Measurements from ENCODE around the gene COA7. TPM values are rescaled to one million over a fixed set of nuclear protein-coding genes. Genes with fewer than 3 reads are reported as not detected.
"Not testable (repeated sequence)": the region's sequence is repeated elsewhere in the genome, so short reads cannot be mapped to it uniquely, and the experiment has no call there.

COA7 gene
- total RNA-seq, 1 donor from 2014 or later, result 12.0 TPM

GRCh38 chr1:52727956-52728656 lies 30.0 kb upstream of the COA7 start:
- Histone ChIP-seq H3K27ac (ENCODE audit: low read depth, low read length) (no peak overlapping the region), H3K36me3 (ENCODE audit: control insufficient read depth in 3 of 3, insufficient read depth in 3 of 3, low read length in 3 of 3) (peaks cover 0 to 3% (median 0%) of the 10 kb centered on the region in 3 donors), H3K4me1 (ENCODE audit: control insufficient read depth in 3 of 3, insufficient read depth in 3 of 3, low read length in 3 of 3) (peaks cover 10 to 19% (median 15%) of the 10 kb centered on the region in 3 donors), H3K4me3 (ENCODE audit: low read length in 3 of 3) (peak overlapping the region; percentile 46 to 97 (median 87)), H3K27me3 (ENCODE audit: control insufficient read depth in 3 of 3, insufficient read depth in 3 of 3, low read length in 3 of 3) (no peaks in the 10 kb centered on the region), H3K9ac (ENCODE audit: low read depth in 1 of 3, low read length in 3 of 3) (peak overlapping the region; percentile 3 to 93 (median 63)), H3K9me3 (ENCODE audit: control insufficient read depth in 3 of 3, low read length in 3 of 3) (no peaks in the 10 kb centered on the region)

DNA sequence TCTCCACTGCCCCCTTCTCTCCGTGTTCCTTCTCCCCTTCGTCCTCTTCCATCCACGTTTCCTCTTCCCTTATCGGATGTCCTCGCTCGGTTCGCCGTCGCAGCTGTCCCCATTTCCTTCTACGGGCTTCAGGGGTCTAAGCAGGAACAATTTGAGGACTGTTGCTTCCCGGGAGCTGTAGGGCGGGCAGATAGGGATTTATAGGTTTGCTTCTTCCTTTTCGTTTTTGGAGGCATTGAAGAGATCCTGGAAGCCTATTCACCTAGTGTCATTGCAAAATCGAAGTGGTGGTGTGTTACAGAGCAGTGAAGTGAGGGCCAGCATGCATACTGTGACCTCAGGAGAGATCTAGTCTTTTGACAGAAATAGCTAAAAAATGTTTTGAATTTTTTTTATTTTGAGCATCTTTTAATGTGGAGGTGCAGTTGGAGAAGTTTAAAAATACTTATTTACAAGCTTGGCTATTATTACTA lies 29.0 kb upstream of the COA7 start:
- Histone ChIP-seq H3K4me3 (ENCODE audit: low read length in 3 of 3) (peak overlapping the region; percentile 87 to 97 (median 96)), H3K36me3 (ENCODE audit: control insufficient read depth in 3 of 3, insufficient read depth in 3 of 3, low read length in 3 of 3) (peaks cover 0 to 3% (median 0%) of the 10 kb centered on the region in 3 donors), H3K4me1 (ENCODE audit: control insufficient read depth in 3 of 3, insufficient read depth in 3 of 3, low read length in 3 of 3) (peaks cover 10 to 19% (median 15%) of the 10 kb centered on the region in 3 donors), H3K9me3 (ENCODE audit: control insufficient read depth in 3 of 3, low read length in 3 of 3) (no peaks in the 10 kb centered on the region), H3K27me3 (ENCODE audit: control insufficient read depth in 3 of 3, insufficient read depth in 3 of 3, low read length in 3 of 3) (no peaks in the 10 kb centered on the region), H3K9ac (ENCODE audit: low read depth in 1 of 3, low read length in 3 of 3) (peak overlapping the region; percentile 91 to 95 (median 93)), H3K27ac (ENCODE audit: low read depth, low read length) (peak overlapping the region; percentile 85)

DNA sequence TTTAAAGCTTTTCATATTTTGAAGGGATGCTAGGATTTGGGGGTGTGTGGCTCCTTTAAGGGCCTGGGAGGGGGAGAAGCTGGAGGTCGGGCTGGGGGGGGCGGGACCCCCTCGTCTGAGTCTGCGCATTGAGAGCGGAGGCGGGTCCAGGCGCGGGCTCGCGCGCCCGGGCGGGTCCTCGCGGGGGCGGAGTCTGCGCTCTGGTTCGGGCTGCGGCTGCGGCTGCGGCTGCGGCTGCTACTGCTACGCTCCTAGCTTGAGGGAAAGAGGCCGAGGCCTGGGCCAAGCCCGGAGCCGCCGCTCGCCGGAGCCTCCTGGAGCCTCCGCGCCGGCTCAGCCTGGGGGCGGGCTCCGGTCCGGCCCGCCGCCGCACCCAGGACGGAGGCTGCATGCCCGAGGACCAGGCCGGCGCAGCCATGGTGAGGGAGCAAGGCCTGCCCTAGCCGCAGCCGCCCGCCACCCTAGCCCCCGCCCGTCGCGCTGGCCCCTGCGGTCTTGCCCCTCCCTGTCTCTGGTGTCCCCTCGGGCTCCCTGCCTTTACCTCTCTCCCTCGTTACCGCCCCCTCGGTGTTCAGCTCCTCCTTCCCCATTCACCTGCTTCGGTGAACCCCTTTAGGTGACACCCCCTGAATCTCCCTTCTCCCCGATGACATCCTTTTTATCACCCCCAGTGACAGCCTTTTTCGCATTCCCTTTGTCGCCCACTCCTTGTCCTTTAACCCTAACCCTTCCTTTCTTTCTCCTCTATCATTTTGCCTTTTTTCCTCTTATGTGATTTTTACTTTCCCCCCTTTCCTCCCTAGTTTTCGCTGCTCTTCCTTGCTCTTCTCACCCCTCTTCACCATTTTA lies 28.3 kb upstream of the COA7 start, which contains the start of gene ZYG11B:
ZYG11B (plus strand) TSS at position 189 of the 849 bp plus-strand sequence; CDS start at position 390, 201 bp downstream.
- H3K9ac ChIP-seq (ENCODE audit: low read depth in 1 of 3, low read length in 3 of 3), result peak within 1 kb of the TSS; percentile 91 to 95 (median 93)
- H3K9me3 ChIP-seq (ENCODE audit: control insufficient read depth in 3 of 3, low read length in 3 of 3), result no peaks in the 10 kb centered on the region
- H3K4me3 ChIP-seq (ENCODE audit: low read length in 3 of 3), result peak within 1 kb of the TSS; percentile 89 to 97 (median 96)
- no peaks in the 10 kb centered on the region for H3K27me3 ChIP-seq (ENCODE audit: control insufficient read depth in 3 of 3, insufficient read depth in 3 of 3, low read length in 3 of 3)
- peaks cover 10 to 19% (median 15%) of the 10 kb centered on the region in 3 donors for H3K4me1 ChIP-seq (ENCODE audit: control insufficient read depth in 3 of 3, insufficient read depth in 3 of 3, low read length in 3 of 3)
- H3K27ac ChIP-seq (ENCODE audit: low read depth, low read length), result peak within 1 kb of the TSS; percentile 85
- H3K36me3 ChIP-seq (ENCODE audit: control insufficient read depth in 3 of 3, insufficient read depth in 3 of 3, low read length in 3 of 3), result no peaks in the 10 kb centered on the region

DNA sequence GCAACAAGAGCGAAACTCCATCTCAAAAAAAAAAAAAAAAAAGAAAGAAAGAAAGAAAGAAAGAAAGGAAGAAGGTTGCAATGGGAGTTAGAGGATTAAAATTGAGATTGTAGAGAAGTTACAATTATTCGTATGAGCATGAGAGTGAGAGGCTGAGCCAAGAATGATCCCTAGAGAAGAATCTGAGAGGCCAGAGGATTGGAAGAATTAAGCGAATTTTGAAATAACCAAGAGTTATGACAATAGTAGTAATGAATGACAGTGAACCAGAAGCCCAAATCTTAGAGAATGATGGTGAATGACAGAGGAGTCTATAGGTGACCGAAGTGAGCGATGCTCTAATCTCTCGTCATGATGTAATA lies 27.7 kb upstream of the COA7 start:
- H3K9me3 ChIP-seq (ENCODE audit: control insufficient read depth in 3 of 3, low read length in 3 of 3), result no peaks in the 10 kb centered on the region
- H3K36me3 ChIP-seq (ENCODE audit: control insufficient read depth in 3 of 3, insufficient read depth in 3 of 3, low read length in 3 of 3), result no peaks in the 10 kb centered on the region
- peak overlapping the region; percentile 9 to 71 (median 41) for H3K9ac ChIP-seq (ENCODE audit: low read depth in 1 of 3, low read length in 3 of 3)
- H3K4me1 ChIP-seq (ENCODE audit: control insufficient read depth in 3 of 3, insufficient read depth in 3 of 3, low read length in 3 of 3), result peaks cover 10 to 19% (median 15%) of the 10 kb centered on the region in 3 donors
- peak overlapping the region; percentile 37 to 89 (median 69) for H3K4me3 ChIP-seq (ENCODE audit: low read length in 3 of 3)
- H3K27me3 ChIP-seq (ENCODE audit: control insufficient read depth in 3 of 3, insufficient read depth in 3 of 3, low read length in 3 of 3), result no peaks in the 10 kb centered on the region
- no peak overlapping the region for H3K27ac ChIP-seq (ENCODE audit: low read depth, low read length)

DNA sequence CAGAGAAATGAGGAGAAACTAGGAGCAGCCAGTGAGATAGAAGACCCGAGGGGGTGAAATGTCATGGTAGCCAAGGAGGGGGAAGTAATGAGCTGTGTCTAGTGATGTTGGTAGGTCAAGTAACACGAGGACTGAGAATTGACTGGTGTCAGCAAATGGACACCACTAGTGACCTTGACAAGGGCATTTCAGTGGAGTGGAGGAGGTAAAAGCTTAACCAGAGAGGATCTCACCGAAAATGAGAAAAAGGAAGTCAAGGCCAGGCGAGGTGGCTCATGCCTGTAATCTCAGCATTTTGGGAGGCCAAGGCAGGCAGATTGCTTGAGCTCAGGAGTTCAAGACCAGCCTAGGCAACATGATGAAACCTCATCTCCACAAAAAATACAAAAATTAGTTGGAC lies 25.1 kb upstream of the COA7 start:
- Histone ChIP-seq H3K27ac (ENCODE audit: low read depth, low read length) (no peak overlapping the region), H3K36me3 (ENCODE audit: control insufficient read depth in 3 of 3, insufficient read depth in 3 of 3, low read length in 3 of 3) (no peaks in the 10 kb centered on the region), H3K9me3 (ENCODE audit: control insufficient read depth in 3 of 3, low read length in 3 of 3) (no peaks in the 10 kb centered on the region), H3K4me1 (ENCODE audit: control insufficient read depth in 3 of 3, insufficient read depth in 3 of 3, low read length in 3 of 3) (peaks cover 4 to 12% (median 11%) of the 10 kb centered on the region in 3 donors), H3K4me3 (ENCODE audit: low read length in 3 of 3) (no peak overlapping the region), H3K27me3 (ENCODE audit: control insufficient read depth in 3 of 3, insufficient read depth in 3 of 3, low read length in 3 of 3) (no peaks in the 10 kb centered on the region), H3K9ac (ENCODE audit: low read depth in 1 of 3, low read length in 3 of 3) (no peak overlapping the region)

DNA sequence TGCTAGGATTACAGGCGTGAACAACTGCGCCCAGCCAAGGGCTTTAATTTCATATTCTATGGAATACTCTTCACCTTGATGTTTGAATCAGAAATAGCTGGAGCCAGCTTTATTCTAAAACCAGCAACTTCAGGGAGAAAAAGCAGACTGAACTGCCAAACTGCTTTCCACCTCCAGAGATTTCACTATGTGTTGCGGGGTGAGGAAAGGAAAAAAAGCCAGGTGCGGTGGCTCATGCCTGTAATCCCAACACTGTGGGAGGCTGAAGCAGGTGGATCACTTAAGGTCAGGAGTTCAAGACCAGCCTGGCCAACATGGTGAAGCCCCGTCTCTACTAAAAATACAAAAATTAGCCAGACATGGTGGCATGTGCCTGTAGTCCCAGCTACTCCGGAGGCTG lies 17.1 kb upstream of the COA7 start:
- not testable (repeated sequence) for H3K4me3 ChIP-seq (ENCODE audit: low read length in 3 of 3); H3K27me3 ChIP-seq (ENCODE audit: control insufficient read depth in 3 of 3, insufficient read depth in 3 of 3, low read length in 3 of 3); H3K4me1 ChIP-seq (ENCODE audit: control insufficient read depth in 3 of 3, insufficient read depth in 3 of 3, low read length in 3 of 3); H3K9me3 ChIP-seq (ENCODE audit: control insufficient read depth in 3 of 3, low read length in 3 of 3); H3K9ac ChIP-seq (ENCODE audit: low read depth in 1 of 3, low read length in 3 of 3); H3K36me3 ChIP-seq (ENCODE audit: control insufficient read depth in 3 of 3, insufficient read depth in 3 of 3, low read length in 3 of 3); H3K27ac ChIP-seq (ENCODE audit: low read depth, low read length)

GRCh38 chr1:52713590-52713989 lies 15.4 kb upstream of the COA7 start:
- Histone ChIP-seq H3K9ac (ENCODE audit: low read depth in 1 of 3, low read length in 3 of 3) (no peak overlapping the region), H3K9me3 (ENCODE audit: control insufficient read depth in 3 of 3, low read length in 3 of 3) (no peaks in the 10 kb centered on the region), H3K27ac (ENCODE audit: low read depth, low read length) (no peak overlapping the region), H3K4me1 (ENCODE audit: control insufficient read depth in 3 of 3, insufficient read depth in 3 of 3, low read length in 3 of 3) (no peaks in the 10 kb centered on the region), H3K36me3 (ENCODE audit: control insufficient read depth in 3 of 3, insufficient read depth in 3 of 3, low read length in 3 of 3) (no peaks in the 10 kb centered on the region), H3K4me3 (ENCODE audit: low read length in 3 of 3) (no peak overlapping the region), H3K27me3 (ENCODE audit: control insufficient read depth in 3 of 3, insufficient read depth in 3 of 3, low read length in 3 of 3) (no peaks in the 10 kb centered on the region)

- Histone ChIP-seq H3K27ac (ENCODE audit: low read depth, low read length) (no peak overlapping the region), H3K4me3 (ENCODE audit: low read length in 3 of 3) (no peak overlapping the region), H3K9me3 (ENCODE audit: control insufficient read depth in 3 of 3, low read length in 3 of 3) (no peaks in the 10 kb centered on the region), H3K27me3 (ENCODE audit: control insufficient read depth in 3 of 3, insufficient read depth in 3 of 3, low read length in 3 of 3) (no peaks in the 10 kb centered on the region), H3K4me1 (ENCODE audit: control insufficient read depth in 3 of 3, insufficient read depth in 3 of 3, low read length in 3 of 3) (peaks cover 3 to 18% (median 8%) of the 10 kb centered on the region in 3 donors), H3K9ac (ENCODE audit: low read depth in 1 of 3, low read length in 3 of 3) (no peak overlapping the region), H3K36me3 (ENCODE audit: control insufficient read depth in 3 of 3, insufficient read depth in 3 of 3, low read length in 3 of 3) (no peaks in the 10 kb centered on the region)
Measured at GRCh38 chr1:52709016-52709415, 10.9 kb upstream of the COA7 start.

GRCh38 chr1:52707927-52708655 lies 9.9 kb upstream of the COA7 start:
- Histone ChIP-seq H3K27ac (ENCODE audit: low read depth, low read length) (peak overlapping the region; percentile 74), H3K36me3 (ENCODE audit: control insufficient read depth in 3 of 3, insufficient read depth in 3 of 3, low read length in 3 of 3) (no peaks in the 10 kb centered on the region), H3K4me1 (ENCODE audit: control insufficient read depth in 3 of 3, insufficient read depth in 3 of 3, low read length in 3 of 3) (peaks cover 6 to 25% (median 13%) of the 10 kb centered on the region in 3 donors), H3K9me3 (ENCODE audit: control insufficient read depth in 3 of 3, low read length in 3 of 3) (no peaks in the 10 kb centered on the region), H3K4me3 (ENCODE audit: low read length in 3 of 3) (no peak overlapping the region), H3K9ac (ENCODE audit: low read depth in 1 of 3, low read length in 3 of 3) (no peak overlapping the region), H3K27me3 (ENCODE audit: control insufficient read depth in 3 of 3, insufficient read depth in 3 of 3, low read length in 3 of 3) (no peaks in the 10 kb centered on the region)
